ENCODE measurements around the gene ZNF764. TPM values are rescaled to one million over a fixed set of nuclear protein-coding genes. Genes with fewer than 3 reads are reported as not detected.
"Not testable (repeated sequence)": the region's sequence is repeated elsewhere in the genome, so short reads cannot be mapped to it uniquely, and the experiment has no call there.

Gene ZNF764
- total RNA-seq, 1 donor = 4.3 TPM

DNA sequence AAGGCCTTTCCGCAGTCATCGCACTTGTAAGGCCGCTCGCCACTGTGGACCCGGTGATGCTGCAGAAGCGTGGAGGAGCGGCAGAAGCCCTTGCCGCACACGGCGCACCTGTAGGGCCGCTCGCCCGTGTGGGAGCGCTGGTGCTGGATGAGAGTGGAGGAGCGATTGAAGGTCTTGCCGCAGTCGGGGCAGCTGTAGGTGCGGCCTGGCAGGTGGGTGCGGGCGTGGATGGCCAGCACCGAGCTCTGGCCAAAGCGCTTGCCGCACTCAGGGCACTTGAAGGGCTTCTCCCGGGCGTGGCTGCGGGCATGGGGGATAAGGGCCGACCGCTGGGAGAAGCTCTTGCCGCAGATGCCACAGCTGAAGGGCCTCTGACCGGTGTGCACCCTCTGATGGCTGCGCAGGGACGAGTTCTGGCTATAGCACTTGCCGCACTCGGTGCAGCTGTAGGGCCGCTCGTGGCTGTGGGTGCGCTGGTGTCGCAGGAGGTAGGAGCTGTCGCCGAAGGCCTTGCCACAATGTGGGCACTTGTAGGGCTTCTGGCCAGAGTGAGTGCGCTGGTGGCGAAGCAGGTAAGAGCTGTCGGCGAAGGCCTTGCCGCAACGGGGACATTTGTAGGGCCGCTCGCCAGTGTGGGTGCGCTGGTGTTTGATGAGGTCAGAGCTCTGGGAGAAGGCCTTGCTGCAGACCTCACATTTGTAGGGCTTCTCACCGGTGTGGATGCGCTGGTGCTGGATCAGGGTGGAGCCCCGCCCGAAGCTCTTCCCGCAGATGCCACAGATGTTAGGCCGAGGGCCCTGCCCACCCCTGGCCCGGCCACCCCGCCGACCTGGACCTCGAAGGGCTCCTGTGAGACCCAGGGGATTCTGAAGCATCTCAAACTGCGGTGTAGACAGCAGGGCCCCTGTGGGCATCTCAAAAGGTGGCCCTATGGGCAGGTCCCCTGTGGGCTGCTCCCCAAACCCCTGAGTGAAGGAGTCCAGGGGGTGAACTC, 33.3 kb downstream of the ZNF764 start:
- H3K4me3 ChIP-seq (ENCODE audit: low read depth, low read length) = no peak overlapping the region
- TF ChIP-seq, protein P1, sequence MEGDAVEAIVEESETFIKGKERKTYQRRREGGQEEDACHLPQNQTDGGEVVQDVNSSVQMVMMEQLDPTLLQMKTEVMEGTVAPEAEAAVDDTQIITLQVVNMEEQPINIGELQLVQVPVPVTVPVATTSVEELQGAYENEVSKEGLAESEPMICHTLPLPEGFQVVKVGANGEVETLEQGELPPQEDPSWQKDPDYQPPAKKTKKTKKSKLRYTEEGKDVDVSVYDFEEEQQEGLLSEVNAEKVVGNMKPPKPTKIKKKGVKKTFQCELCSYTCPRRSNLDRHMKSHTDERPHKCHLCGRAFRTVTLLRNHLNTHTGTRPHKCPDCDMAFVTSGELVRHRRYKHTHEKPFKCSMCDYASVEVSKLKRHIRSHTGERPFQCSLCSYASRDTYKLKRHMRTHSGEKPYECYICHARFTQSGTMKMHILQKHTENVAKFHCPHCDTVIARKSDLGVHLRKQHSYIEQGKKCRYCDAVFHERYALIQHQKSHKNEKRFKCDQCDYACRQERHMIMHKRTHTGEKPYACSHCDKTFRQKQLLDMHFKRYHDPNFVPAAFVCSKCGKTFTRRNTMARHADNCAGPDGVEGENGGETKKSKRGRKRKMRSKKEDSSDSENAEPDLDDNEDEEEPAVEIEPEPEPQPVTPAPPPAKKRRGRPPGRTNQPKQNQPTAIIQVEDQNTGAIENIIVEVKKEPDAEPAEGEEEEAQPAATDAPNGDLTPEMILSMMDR (IDR thresholded peaks at IDR 0.05; ENCODE audit: insufficient read depth, low read depth, low read length) = no peak
- DNase-seq (ENCODE audit: low read depth) = no peak

DNA sequence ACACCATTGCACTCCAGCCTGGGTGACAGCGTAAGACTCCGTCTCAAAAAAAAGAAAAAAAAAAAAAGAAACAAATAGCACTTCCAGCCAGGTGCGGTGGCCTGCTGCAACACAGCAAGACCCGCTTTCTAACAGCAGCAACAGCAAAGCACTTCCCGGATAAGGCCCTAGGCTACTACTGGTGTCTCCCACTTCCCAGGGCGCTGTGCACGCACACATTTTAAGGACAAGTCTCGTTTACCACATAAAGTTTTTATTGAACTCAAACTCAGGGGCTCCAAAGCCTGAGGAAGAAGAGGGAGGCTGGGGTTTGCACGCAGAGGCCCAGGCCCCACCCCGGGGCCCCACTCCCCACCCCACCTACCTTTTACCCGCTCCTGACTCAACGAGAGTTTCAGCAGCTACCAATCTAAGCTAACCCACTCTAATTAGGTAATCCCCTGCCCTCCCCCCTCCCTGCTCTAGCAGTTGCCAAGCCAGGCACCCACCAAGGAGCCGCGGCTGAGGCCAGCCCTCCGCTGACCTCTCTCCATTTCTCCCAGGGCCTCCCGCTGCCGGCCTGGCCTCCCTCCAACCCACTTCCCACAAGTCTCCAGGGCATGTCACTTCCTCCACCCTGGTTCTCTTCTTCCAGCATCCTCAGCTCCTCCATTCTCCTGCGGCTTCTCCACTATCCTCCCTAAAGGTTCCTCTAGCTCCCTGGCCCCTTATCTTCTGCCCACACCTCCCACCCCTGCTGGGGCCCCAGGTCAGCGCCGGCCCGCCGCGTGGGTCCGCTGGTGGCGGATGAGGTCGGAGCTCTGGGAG, 34.2 kb downstream of the ZNF764 start:
- H3K4me3 ChIP-seq (ENCODE audit: low read depth, low read length) = no peak overlapping the region
- no peak for DNase-seq (ENCODE audit: low read depth)
- TF ChIP-seq, protein P1 (IDR thresholded peaks at IDR 0.05; ENCODE audit: insufficient read depth, low read depth, low read length) = no peak

DNA sequence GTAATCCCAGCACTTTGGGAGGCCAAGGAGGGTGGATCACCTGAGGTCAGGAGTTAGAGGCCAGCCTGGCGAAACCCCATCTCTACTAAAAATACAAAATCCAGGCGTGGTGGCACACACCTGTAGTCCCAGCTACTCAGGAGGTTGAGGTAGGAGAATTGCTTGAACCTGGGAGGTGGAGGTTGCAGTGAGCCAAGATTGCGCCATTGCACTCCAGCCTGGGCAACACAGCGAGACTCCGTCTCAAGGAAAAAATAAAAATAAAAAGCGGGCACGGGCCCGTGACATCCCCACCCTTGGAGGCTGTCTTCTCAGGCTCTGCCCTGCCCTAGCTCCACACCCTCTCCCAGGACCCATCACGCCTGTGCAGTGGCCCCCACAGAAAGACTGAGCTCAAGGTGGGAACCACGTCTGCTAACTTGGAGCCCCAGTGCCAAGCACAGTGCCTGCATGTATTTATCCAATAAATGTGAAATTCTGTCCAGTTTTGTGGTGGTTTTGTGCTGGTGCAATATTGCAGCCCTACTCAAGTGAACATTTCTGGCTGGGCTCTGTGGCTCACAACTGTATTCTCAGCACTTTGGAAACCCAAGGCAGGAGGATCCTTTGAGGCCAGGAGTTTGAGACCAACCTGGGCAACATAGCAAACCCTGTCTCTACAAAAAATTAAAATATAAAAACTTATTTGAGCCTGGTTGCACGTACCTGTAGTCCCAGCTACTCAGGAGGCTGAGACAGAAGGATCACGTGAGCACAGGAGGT, 35.3 kb downstream of the ZNF764 start:
- DNase-seq (ENCODE audit: low read depth); H3K4me3 ChIP-seq (ENCODE audit: low read depth, low read length): not testable (repeated sequence)

DNA sequence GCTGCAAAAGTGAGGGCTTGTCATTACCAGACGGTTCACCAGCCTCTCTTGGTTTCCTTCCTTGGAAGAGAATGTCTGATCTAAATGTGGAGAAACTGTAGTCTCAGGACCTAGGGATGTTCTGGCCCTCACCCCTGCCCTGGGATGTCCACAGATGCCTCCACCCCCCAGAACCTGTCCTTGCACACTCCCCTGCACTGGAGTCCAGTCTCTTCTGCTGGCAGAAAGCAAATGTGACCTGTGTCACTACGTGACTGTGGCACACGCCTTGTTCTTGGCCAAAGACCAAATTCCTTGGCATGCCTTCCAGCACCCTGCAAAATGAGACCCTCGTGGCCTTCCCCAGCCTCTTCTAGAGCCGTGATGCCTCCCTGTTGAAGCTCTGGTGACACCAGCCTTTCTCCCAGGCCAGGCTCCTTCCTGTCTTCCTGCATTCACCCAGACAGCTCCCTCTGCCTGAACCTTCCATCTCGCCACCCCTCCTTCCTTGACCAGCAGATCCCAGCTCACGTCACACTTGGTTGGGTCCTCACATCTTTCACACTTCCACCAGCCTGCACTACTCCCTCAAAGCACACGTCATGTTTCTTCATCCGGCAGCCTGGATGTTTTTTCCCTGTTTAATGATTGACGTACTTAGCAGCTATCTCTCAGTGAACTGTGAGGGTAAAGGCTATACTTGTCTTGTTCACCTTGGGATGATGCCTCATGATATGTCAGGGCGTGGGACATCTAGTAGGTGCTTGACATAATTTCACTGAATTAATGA, 36.1 kb downstream of the ZNF764 start:
- no peak overlapping the region for H3K4me3 ChIP-seq (ENCODE audit: low read depth, low read length)
- DNase-seq (ENCODE audit: low read depth) = no peak
- TF ChIP-seq, protein P1 (IDR thresholded peaks at IDR 0.05; ENCODE audit: insufficient read depth, low read depth, low read length) = no peak

DNA sequence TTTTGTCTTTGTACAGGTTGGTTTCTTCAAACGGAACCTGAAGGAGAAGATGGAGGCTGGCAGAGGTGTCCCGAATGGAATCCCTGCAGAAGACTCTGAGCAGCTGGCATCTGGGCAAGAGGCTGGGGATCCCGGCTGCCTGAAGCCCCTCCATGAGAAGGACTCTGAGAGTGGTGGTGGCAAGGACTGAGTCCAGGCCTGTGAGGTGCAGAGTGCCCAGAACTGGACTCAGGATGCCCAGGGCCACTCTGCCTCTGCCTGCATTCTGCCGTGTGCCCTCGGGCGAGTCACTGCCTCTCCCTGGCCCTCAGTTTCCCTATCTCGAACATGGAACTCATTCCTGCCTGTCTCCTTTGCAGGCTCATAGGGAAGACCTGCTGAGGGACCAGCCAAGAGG, 36.7 kb downstream of the ZNF764 start:
- DNase-seq (ENCODE audit: low read depth) = no peak
- no peak overlapping the region for H3K4me3 ChIP-seq (ENCODE audit: low read depth, low read length)
- TF ChIP-seq, protein P1 (IDR thresholded peaks at IDR 0.05; ENCODE audit: insufficient read depth, low read depth, low read length) = no peak

DNA sequence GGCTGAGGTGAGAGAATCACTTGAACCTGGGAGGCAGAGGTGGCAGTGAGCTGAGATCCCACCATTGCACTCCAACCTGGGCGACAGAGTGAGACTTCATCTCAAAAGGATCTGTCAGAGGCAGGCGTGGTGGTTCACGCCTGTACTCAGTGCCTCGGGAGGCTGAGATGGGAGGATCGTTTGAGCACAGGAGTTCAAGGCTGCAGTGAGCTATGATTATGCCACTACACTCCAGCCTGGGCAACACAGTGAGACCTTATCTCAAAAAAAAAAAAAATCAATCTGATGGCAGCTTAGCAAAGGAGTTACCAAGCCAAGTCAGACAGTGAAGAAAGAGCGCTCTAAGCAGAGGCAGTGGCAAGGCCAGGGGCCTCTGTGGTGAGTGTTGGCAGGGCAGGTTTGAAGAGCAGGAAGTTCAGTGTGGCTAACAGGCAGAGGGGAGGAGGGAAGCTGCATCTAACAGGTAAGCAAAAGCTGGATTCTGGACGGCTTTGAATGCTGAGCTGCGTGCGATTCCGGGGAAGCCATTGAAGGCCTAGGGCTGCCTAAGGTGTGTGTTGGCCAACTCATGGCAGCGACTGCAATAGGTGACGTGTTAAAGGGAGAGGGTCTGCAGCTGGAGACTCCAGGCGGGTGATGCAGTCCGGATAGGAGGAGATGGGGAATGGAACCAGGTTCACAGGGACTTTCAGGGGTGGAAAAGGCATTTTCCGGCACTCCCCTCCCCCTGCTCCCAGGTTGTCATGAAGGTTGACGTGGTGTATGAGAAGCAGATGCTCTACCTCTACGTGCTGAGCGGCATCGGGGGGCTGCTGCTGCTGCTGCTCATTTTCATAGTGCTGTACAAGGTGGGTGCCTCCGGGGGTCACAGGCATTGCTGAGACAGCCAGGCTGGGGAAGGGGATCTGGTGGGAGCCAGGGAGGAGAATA, 38.8 kb downstream of the ZNF764 start:
- no peak for DNase-seq (ENCODE audit: low read depth)
- TF ChIP-seq, protein P1 (IDR thresholded peaks at IDR 0.05; ENCODE audit: insufficient read depth, low read depth, low read length) = no peak
- H3K4me3 ChIP-seq (ENCODE audit: low read depth, low read length) = no peak overlapping the region

Measured in fibroblast of villous mesenchyme (primary cell).